Transverse colon (tissue), 4 donors: ENCODE measurements around the gene ADAM29. TPM values are rescaled to one million over a fixed set of nuclear protein-coding genes. Genes with fewer than 3 reads are reported as not detected.
"Not testable (repeated sequence)": the region's sequence is repeated elsewhere in the genome, so short reads cannot be mapped to it uniquely, and the experiment has no call there.

ENCODE experiments used
- DNase-seq: peaks from one replicate; pipeline ENCODE4 v3.0.0-alpha.2; 2019
- H3K27ac ChIP-seq, 4 donors: fragments of 200-600 bp; sonication (generic); 2 replicates each; pipeline ENCODE4 v1.5.1; 2016 to 2018; ENCODE audit warnings: inconsistent platforms in 4 of 4
- H3K27me3 ChIP-seq: fragments of 200-600 bp; sonication (generic); 2 replicates; pipeline ENCODE4 v1.5.1; 2017; ENCODE audit warnings: inconsistent platforms
- H3K36me3 ChIP-seq, 4 donors: fragments of 200-600 bp; sonication (generic); 2 replicates each; pipeline ENCODE4 v1.5.1; 2017 to 2019; ENCODE audit warnings: inconsistent platforms in 4 of 4
- H3K4me1 ChIP-seq, 4 donors: fragments of 200-600 bp; sonication (generic); 2 replicates each; pipeline ENCODE4 v1.5.1; 2017 to 2020; ENCODE audit warnings: inconsistent platforms in 4 of 4
- H3K4me3 ChIP-seq, 4 donors: fragments of 200-600 bp; sonication (generic); 1 replicate in 1 of 4; 2 replicates in 3 of 4; pipeline versions ENCODE4 v1.5.1 to v1.6.1; 2017 to 2019; ENCODE audit warnings: inconsistent platforms in 4 of 4
- H3K9me3 ChIP-seq, 2 donors: fragments of 200-600 bp; sonication (generic); 2 replicates each; pipeline ENCODE4 v1.5.1; 2017 to 2019; ENCODE audit warnings: inconsistent platforms in 2 of 2
- CTCF ChIP-seq, 5 experiments: fragments of 200-600 bp in 3 of 5; fragments of 450-650 bp in 2 of 5; sonication (generic) in 3 of 5; IDR thresholded peaks; 1 replicate in 2 of 5; 2 replicates in 3 of 5; pipeline ENCODE4 v1.5.1; 2016 to 2017; ENCODE audit warnings: antibody characterized with exemption in 5 of 5, inconsistent platforms in 3 of 5, mild to moderate bottlenecking in 2 of 5, moderate library complexity in 1 of 5
- EP300 ChIP-seq: sonication (generic); formaldehyde crosslinking; IDR thresholded peaks from one replicate; pipeline ENCODE4 v1.6.1; 2017; ENCODE audit warnings: antibody characterized with exemption, low read depth
- POLR2A ChIP-seq: fragments of 450-650 bp; IDR thresholded peaks from one replicate; pipeline ENCODE4 v1.6.1; 2016; ENCODE audit warnings: antibody characterized with exemption, mild to moderate bottlenecking, moderate library complexity
- POLR2AphosphoS5 ChIP-seq, 3 donors: sonication (generic); formaldehyde crosslinking; IDR thresholded peaks; one replicate each; pipeline ENCODE4 v1.6.1; 2016; ENCODE audit warnings: antibody characterized with exemption in 3 of 3
- WGBS, 2 donors: methylation state at CpG; one replicate each; pipeline ENCODE4 v1.1.5; 2018; ENCODE audit warnings: low coverage in 1 of 2; 5-methylcytosine and 5-hydroxymethylcytosine counted together
- in situ Hi-C, 4 donors: fragments of 200-750 bp; cut with MboI; loops; one replicate each; pipeline versions ENCODE4 v1.15.0 to v1.15.1; 2017; ENCODE audit warnings: low sequenced_read_pairs in 3 of 4, low pct_ligation_motif_present in 1 of 4, low pct_unique_long_range_greater_than_20kb in 1 of 4
- intact Hi-C: fragments of 100-400 bp; cut with DNase I; formaldehyde crosslinking; loops from one replicate; pipeline ENCODE4 v1.15.1; 2023; ENCODE audit warnings: low total_unique reads
- total RNA-seq, 4 donors: library from RNA; depleted of rRNA; stranded (reverse); fragments of >200 nt; gene quantifications; one replicate each; pipeline ENCODE4 v1.1.0, GENCODE V29; 2016

Gene ADAM29
- total RNA-seq, 4 donors from 2014 or later: not detected

- TF ChIP-seq POLR2AphosphoS5 (IDR thresholded peaks at IDR 0.05): no peak
- no peak for TF ChIP-seq EP300
- TF ChIP-seq POLR2A: no peak
- TF ChIP-seq CTCF (IDR thresholded peaks at IDR 0.05): no peak
- 69 to 78% methylated on average over 2 of the region's 2 CpGs for WGBS, 2 donors
- no peaks in the 10 kb centered on the region for H3K36me3 ChIP-seq
- H3K9me3 ChIP-seq: no peaks in the 10 kb centered on the region
- no peak overlapping the region for H3K4me3 ChIP-seq
- no peak overlapping the region for H3K27ac ChIP-seq
- no peaks in the 10 kb centered on the region for H3K4me1 ChIP-seq
- H3K27me3 ChIP-seq: no peaks in the 10 kb centered on the region
- in situ Hi-C loops: no loop called here
- intact Hi-C loops: no loop called here
- no peak for DNase-seq
These were observed 55.2 kb downstream of the ADAM29 start for GRCh38 chr4:174973336-174973735.

- in situ Hi-C loops (no loop called here), intact Hi-C loops (no loop called here)
- no peak overlapping the region for H3K4me3 ChIP-seq
- H3K27ac ChIP-seq: no peak overlapping the region
- no peaks in the 10 kb centered on the region for H3K36me3 ChIP-seq
- H3K9me3 ChIP-seq: peaks cover 5 to 15% of the 10 kb centered on the region in 2 donors
- WGBS, 2 donors: 45 to 51% methylated on average over 3 to 6 of the region's 6 CpGs
- no peaks in the 10 kb centered on the region for H3K4me1 ChIP-seq
- H3K27me3 ChIP-seq: no peaks in the 10 kb centered on the region
- no peak for DNase-seq
- no peak for TF ChIP-seq EP300
These were observed 65.1 kb downstream of the ADAM29 start for GRCh38 chr4:174983128-174983750.

- H3K4me1 ChIP-seq, H3K36me3 ChIP-seq, H3K27me3 ChIP-seq, DNase-seq, in situ Hi-C loops, H3K27ac ChIP-seq, intact Hi-C loops, H3K4me3 ChIP-seq: not testable (repeated sequence)
- H3K9me3 ChIP-seq: peaks cover 5 to 15% of the 10 kb centered on the region in 2 donors
- WGBS, 2 donors: 43% methylated on average over 1 of the region's 5 CpGs; no CpG with 5 or more reads in 1 of the 2 donors
These were observed 65.7 kb downstream of the ADAM29 start for GRCh38 chr4:174983870-174984269.

- H3K4me1 ChIP-seq: no peaks in the 10 kb centered on the region
- TF ChIP-seq EP300 (no peak), POLR2A (no peak), CTCF (IDR thresholded peaks at IDR 0.05) (no peak), POLR2AphosphoS5 (IDR thresholded peaks at IDR 0.05) (no peak)
- no peak overlapping the region for H3K4me3 ChIP-seq
- 75 to 83% methylated on average over 4 to 8 of the region's 8 CpGs for WGBS, 2 donors
- H3K27ac ChIP-seq: no peak overlapping the region
- intact Hi-C loops (no loop called here), in situ Hi-C loops (no loop called here)
- no peaks in the 10 kb centered on the region for H3K36me3 ChIP-seq
- peaks cover 5 to 11% of the 10 kb centered on the region in 2 donors for H3K9me3 ChIP-seq
- H3K27me3 ChIP-seq: no peaks in the 10 kb centered on the region
- no peak for DNase-seq
These were observed 71.6 kb downstream of the ADAM29 start for GRCh38 chr4:174989791-174990190.

- Histone ChIP-seq H3K4me1 (no peaks in the 10 kb centered on the region), H3K27me3 (no peaks in the 10 kb centered on the region), H3K27ac (no peak overlapping the region), H3K36me3 (no peaks in the 10 kb centered on the region), H3K9me3 (no peaks in the 10 kb centered on the region), H3K4me3 (no peak overlapping the region)
- TF ChIP-seq POLR2A: no peak
- TF ChIP-seq POLR2AphosphoS5 (IDR thresholded peaks at IDR 0.05): no peak
- no peak for TF ChIP-seq CTCF (IDR thresholded peaks at IDR 0.05)
- no peak for TF ChIP-seq EP300
- intact Hi-C loops: no loop called here
- DNase-seq: no peak
- WGBS, 2 donors: 84 to 92% methylated on average over 1 of the region's 1 CpG
- in situ Hi-C loops: no loop called here
These were observed 75.8 kb downstream of the ADAM29 start for GRCh38 chr4:174993916-174994315.
